GM18858 (cell line): ENCODE data around the gene LPAR6.

Experiments used
- ATAC-seq: cut with Tn5 transposase; IDR thresholded peaks from one replicate; pipeline ENCODE4 v1.9.1; 2021; ENCODE audit not compliant: unreplicated experiment

The LPAR6 gene

GRCh38 chr13:48415516-48415915 is 2.6 kb upstream of the LPAR6 start:
- no peak for ATAC-seq

- no peak for ATAC-seq
Observed at GRCh38 chr13:48414501-48414900, 1.6 kb upstream of the LPAR6 start.

GRCh38 chr13:48411841-48412531 is 927 bp downstream of the LPAR6 start:
- ATAC-seq: no peak

GRCh38 chr13:48411147-48411794 is 1.6 kb downstream of the LPAR6 start:
- no peak for ATAC-seq

- no peak for ATAC-seq
Observed at GRCh38 chr13:48410199-48410598, 2.7 kb downstream of the LPAR6 start.

GRCh38 chr13:48405875-48406274 is 7.0 kb downstream of the LPAR6 start:
- ATAC-seq: no peak

- no peak for ATAC-seq
Observed at GRCh38 chr13:48404952-48405351, 8.0 kb downstream of the LPAR6 start.

GRCh38 chr13:48403913-48404312 is 9.0 kb downstream of the LPAR6 start:
- ATAC-seq: no peak

- peak; percentile 43 for ATAC-seq
Observed at GRCh38 chr13:48403151-48403631, 9.7 kb downstream of the LPAR6 start.

GRCh38 chr13:48402325-48402932 is 10.5 kb downstream of the LPAR6 start:
- no peak for ATAC-seq

GRCh38 chr13:48401480-48401879 is 11.4 kb downstream of the LPAR6 start:
- ATAC-seq: no peak

GRCh38 chr13:48400850-48401291 is 12.0 kb downstream of the LPAR6 start:
- peak; percentile 40 for ATAC-seq

GRCh38 chr13:48400090-48400694 is 12.7 kb downstream of the LPAR6 start:
- no peak for ATAC-seq

GRCh38 chr13:48398450-48399095 is 14.3 kb downstream of the LPAR6 start:
- no peak for ATAC-seq

GRCh38 chr13:48397744-48398143 is 15.2 kb downstream of the LPAR6 start:
- ATAC-seq: no peak

- no peak for ATAC-seq
Observed at GRCh38 chr13:48393698-48394085, 19.2 kb downstream of the LPAR6 start.

GRCh38 chr13:48393030-48393697 is 19.7 kb downstream of the LPAR6 start:
- no peak for ATAC-seq

- ATAC-seq: no peak
Observed at GRCh38 chr13:48391257-48391656, 21.7 kb downstream of the LPAR6 start.

GRCh38 chr13:48386816-48387215 is 26.1 kb downstream of the LPAR6 start:
- ATAC-seq: no peak

GRCh38 chr13:48383384-48383783 is 29.5 kb downstream of the LPAR6 start:
- ATAC-seq: no peak

- no peak for ATAC-seq
Observed at GRCh38 chr13:48380581-48380980, 32.3 kb downstream of the LPAR6 start.
